SK-N-SH (cell line): ENCODE data around the gene PSMA3.

Experiments
- CTCF ChIP-seq: fragments of 200-600 bp; sonication (generic); IDR thresholded peaks from 2 replicates; pipeline ENCODE4 v1.6.1; 2017; ENCODE audit warnings: antibody characterized with exemption, mild to moderate bottlenecking, moderate library complexity
- EP300 ChIP-seq, 2 experiments: IDR thresholded peaks; 2 replicates each; pipeline versions ENCODE4 v1.4.0 to v1.6.1; 2012; ENCODE audit warnings: borderline replicate concordance in 1 of 2, low read depth in 1 of 2, low read length in 1 of 2
- FOSL2 ChIP-seq: IDR thresholded peaks from 2 replicates; pipeline ENCODE4 v1.4.0; 2012; ENCODE audit warnings: low read depth, mild to moderate bottlenecking, moderate library complexity, borderline replicate concordance
- GABPA ChIP-seq: IDR thresholded peaks from 2 replicates; pipeline ENCODE4 v1.4.0; 2012; ENCODE audit warnings: low read depth, mild to moderate bottlenecking
- JUND ChIP-seq: IDR thresholded peaks from 2 replicates; pipeline ENCODE4 v1.4.0; 2012
- NFIC ChIP-seq: IDR thresholded peaks from 2 replicates; pipeline ENCODE4 v1.4.0; 2012; ENCODE audit warnings: borderline replicate concordance
- RCOR1 ChIP-seq: fragments of 150-350 bp; IDR thresholded peaks from 2 replicates; pipeline ENCODE4 v1.6.1; 2017; ENCODE audit warnings: antibody characterized with exemption, low read length
- SIN3A ChIP-seq: IDR thresholded peaks from 2 replicates; pipeline ENCODE4 v1.6.1; 2012; ENCODE audit warnings: low read depth, mild to moderate bottlenecking, low read length, moderate library complexity, borderline replicate concordance
- TAF1 ChIP-seq: IDR thresholded peaks from 2 replicates; pipeline ENCODE4 v1.6.1; 2012; ENCODE audit warnings: low read depth, mild to moderate bottlenecking, low read length, moderate library complexity, borderline replicate concordance
- TCF12 ChIP-seq: IDR thresholded peaks from 2 replicates; pipeline ENCODE4 v1.4.0; 2012
- YY1 ChIP-seq: IDR thresholded peaks from 2 replicates; pipeline ENCODE4 v1.4.0; 2012; ENCODE audit warnings: low read depth, mild to moderate bottlenecking
- TF ChIP-seq, protein P1 (sequence below): IDR thresholded peaks from 2 replicates; pipeline ENCODE4 v1.6.1; 2012; ENCODE audit warnings: mild to moderate bottlenecking, low read depth, low read length, moderate library complexity

GRCh38 chr14:58283730-58284129, 39.1 kb downstream of the PSMA3 start:
- no peak for TF ChIP-seq GABPA
- no peak for TF ChIP-seq CTCF
- no peak for TF ChIP-seq FOSL2
- TF ChIP-seq RCOR1 = no peak
- no peak for TF ChIP-seq EP300 (IDR thresholded peaks at IDR 0.05; ENCODE audit: borderline replicate concordance in 1 of 2, low read depth in 1 of 2, low read length in 1 of 2)
- no peak for TF ChIP-seq JUND
- no peak for TF ChIP-seq SIN3A
- no peak for TF ChIP-seq TAF1
- TF ChIP-seq YY1 = no peak
- no peak for TF ChIP-seq NFIC
- TF ChIP-seq TCF12 = no peak
- TF ChIP-seq, protein P1, sequence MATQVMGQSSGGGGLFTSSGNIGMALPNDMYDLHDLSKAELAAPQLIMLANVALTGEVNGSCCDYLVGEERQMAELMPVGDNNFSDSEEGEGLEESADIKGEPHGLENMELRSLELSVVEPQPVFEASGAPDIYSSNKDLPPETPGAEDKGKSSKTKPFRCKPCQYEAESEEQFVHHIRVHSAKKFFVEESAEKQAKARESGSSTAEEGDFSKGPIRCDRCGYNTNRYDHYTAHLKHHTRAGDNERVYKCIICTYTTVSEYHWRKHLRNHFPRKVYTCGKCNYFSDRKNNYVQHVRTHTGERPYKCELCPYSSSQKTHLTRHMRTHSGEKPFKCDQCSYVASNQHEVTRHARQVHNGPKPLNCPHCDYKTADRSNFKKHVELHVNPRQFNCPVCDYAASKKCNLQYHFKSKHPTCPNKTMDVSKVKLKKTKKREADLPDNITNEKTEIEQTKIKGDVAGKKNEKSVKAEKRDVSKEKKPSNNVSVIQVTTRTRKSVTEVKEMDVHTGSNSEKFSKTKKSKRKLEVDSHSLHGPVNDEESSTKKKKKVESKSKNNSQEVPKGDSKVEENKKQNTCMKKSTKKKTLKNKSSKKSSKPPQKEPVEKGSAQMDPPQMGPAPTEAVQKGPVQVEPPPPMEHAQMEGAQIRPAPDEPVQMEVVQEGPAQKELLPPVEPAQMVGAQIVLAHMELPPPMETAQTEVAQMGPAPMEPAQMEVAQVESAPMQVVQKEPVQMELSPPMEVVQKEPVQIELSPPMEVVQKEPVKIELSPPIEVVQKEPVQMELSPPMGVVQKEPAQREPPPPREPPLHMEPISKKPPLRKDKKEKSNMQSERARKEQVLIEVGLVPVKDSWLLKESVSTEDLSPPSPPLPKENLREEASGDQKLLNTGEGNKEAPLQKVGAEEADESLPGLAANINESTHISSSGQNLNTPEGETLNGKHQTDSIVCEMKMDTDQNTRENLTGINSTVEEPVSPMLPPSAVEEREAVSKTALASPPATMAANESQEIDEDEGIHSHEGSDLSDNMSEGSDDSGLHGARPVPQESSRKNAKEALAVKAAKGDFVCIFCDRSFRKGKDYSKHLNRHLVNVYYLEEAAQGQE = no peak
